T-helper 1 cell treated with Interleukin-12 subunit alpha and Interleukin-12 subunit beta and Interleukin-4 antibody, amounts not matched to agents 30 μg/mL and 1 μg/mL, for 36 hours (primary cell): ENCODE results near the gene BTG3.

ENCODE experiments used
- H3K27ac Mint-ChIP-seq: one replicate; pipeline ENCODE4 v1.8.0; 2021; ENCODE audit warnings: mild to moderate bottlenecking, mixed read lengths
- H3K27me3 Mint-ChIP-seq: one replicate; pipeline ENCODE4 v1.8.0; 2021; ENCODE audit warnings: low read depth, mixed read lengths
- H3K36me3 Mint-ChIP-seq: one replicate; pipeline ENCODE4 v1.8.0; 2021; ENCODE audit warnings: low read depth, mixed read lengths
- H3K4me1 Mint-ChIP-seq: one replicate; pipeline ENCODE4 v1.8.0; 2021; ENCODE audit warnings: low read depth, mixed read lengths
- H3K4me3 Mint-ChIP-seq: one replicate; pipeline ENCODE4 v1.8.0; 2021; ENCODE audit warnings: mild to moderate bottlenecking, moderate library complexity, mixed read lengths
- H3K9me3 Mint-ChIP-seq: one replicate; pipeline ENCODE4 v1.8.0; 2021; ENCODE audit warnings: mixed read lengths

Gene BTG3

DNA sequence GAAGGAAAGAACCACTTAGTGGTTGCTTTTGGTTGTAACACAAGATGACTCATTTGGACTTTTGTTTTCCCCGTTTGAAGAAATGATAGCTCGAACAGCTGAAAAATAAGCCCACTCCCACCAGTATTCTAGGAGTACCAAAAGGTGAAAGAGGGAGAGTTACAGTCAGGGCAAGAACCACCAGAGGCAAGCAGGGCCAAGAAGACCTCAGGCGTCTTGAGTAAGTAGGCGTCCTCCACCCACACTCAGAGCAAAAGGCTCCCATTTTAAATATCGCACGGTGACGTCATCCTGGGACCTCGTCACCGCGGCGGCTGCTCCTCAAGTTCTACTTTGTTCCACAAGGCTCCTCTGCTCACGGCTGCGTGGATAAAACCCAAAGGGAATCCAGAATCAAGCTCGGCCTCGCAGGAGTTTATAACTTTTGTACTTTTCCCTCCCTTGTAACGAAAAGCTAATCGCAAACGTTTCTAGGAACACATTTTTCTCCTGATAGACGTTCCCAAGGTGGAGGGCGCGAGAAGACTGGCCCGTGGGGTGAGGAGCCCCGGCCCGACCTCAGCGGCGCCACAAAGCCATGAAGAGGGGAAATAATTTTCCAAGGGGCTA, 1.2 kb downstream of the BTG3 start:
- Mint-ChIP-seq H3K27ac (peak overlapping the region; percentile 100), H3K36me3 (peaks cover 28% of the 10 kb centered on the region), H3K4me3 (peak overlapping the region; percentile 95), H3K4me1 (peaks cover 42% of the 10 kb centered on the region), H3K27me3 (no peaks in the 10 kb centered on the region), H3K9me3 (no peaks in the 10 kb centered on the region)

DNA sequence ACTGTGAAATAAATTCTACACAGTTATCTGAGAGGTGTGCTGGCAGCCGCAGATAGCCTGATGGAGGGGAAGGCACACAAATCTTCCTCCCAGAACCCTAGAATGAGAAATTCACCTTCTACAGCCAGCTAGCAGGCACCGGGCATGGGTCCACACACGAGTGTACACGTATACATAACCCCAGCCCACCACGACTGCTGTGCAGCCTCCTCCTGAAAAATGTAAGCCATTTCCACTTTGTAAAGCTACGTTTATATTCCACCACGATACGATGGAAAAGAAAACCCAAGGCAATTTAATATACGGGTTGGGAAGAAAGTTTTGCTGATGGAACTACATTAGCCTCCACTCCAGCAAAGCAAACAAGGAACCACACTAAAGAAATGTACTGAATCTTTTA, 1.8 kb downstream of the BTG3 start:
- Mint-ChIP-seq H3K4me3 (peak overlapping the region; percentile 95), H3K9me3 (no peaks in the 10 kb centered on the region), H3K4me1 (peaks cover 42% of the 10 kb centered on the region)

DNA sequence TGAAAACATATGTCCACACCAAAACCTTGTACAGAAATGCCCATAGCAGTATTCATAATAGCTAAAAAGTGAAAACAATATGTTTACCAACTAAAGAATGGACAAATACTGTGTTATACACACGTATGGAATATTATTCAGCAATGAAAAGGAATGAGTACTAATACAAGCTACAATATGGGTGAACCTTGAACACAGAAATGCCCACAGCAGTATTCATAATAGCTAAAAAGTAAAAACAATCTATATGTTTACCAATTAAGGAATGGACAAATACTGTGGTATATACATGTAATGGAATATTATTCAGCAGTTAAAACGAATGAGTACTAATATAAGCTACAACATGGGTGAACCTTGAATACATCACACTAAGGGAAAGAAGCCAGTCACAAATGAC, 3.0 kb downstream of the BTG3 start:
- peaks cover 40% of the 10 kb centered on the region for H3K4me1 Mint-ChIP-seq
- peaks cover 38% of the 10 kb centered on the region for H3K36me3 Mint-ChIP-seq
- peak overlapping the region; percentile 47 for H3K27ac Mint-ChIP-seq
- no peaks in the 10 kb centered on the region for H3K9me3 Mint-ChIP-seq
- H3K4me3 Mint-ChIP-seq = peak overlapping the region; percentile 95
- no peaks in the 10 kb centered on the region for H3K27me3 Mint-ChIP-seq

More for the DNA sequence above, 1.8 kb downstream of the BTG3 start:
- Mint-ChIP-seq H3K27ac (peak overlapping the region; percentile 100), H3K36me3 (peaks cover 28% of the 10 kb centered on the region), H3K27me3 (no peaks in the 10 kb centered on the region)

DNA sequence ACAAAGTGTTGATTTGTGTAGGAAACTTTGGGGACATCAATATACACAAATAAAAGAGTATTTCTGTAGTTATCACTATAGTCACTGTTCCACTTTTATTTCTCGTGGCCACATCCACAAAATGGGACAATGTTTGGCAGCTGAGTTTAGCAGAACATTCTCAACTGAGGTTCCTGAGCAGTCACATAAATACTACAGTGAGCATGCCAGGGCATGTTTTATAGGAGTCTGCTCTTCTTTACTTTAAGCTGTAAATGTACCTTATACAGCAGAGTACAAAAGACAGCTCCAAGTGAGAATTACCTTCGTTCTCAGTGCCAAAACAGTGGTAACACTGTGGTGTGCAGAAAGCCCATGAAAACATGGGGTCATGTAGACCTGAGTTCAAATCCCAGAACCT, 5.0 kb downstream of the BTG3 start:
- Mint-ChIP-seq H3K9me3 (no peaks in the 10 kb centered on the region), H3K27me3 (no peaks in the 10 kb centered on the region), H3K4me1 (peaks cover 47% of the 10 kb centered on the region), H3K4me3 (peak overlapping the region; percentile 4), H3K27ac (peak overlapping the region; percentile 59), H3K36me3 (peaks cover 52% of the 10 kb centered on the region)

DNA sequence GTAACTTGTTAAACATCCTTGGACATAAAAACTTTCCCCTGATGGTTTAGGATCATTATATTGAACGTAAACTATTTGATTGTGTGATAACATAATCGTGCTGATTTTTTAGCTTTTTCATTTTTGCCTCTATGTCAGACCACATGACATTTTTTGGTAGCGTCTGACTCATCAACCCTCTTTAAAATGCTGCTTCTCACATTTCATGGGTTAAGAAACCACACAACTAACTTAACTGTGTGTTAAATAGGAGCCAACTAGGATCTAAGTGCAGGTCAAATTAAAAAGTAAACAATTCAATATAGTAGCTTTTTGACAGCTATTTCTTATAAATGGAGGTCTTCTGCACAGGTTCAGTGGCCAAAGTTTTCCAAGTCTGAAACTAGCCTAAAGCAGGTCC, 9.8 kb downstream of the BTG3 start:
- Mint-ChIP-seq H3K27ac (no peak overlapping the region), H3K4me3 (no peak overlapping the region), H3K27me3 (no peaks in the 10 kb centered on the region), H3K4me1 (peaks cover 26% of the 10 kb centered on the region), H3K9me3 (no peaks in the 10 kb centered on the region), H3K36me3 (peaks cover 50% of the 10 kb centered on the region)

DNA sequence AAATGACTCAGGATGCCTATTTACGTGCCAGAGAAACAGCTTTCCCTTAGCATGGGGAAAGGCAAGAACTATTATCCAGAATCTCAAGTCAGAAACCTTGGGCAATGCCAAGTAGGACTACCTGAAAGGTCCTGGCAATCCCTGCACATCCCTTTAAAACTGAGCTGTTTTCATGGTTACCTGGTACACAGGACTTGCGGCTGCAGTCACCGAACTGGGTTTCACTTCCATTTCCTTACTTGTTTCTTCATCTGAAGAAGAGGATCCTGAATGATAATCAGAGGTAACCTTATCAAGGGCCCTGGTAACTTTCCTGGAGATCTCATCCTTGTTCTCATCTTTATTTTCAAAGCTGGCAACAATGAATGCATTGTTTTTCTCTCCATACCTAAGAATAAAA, 14.3 kb downstream of the BTG3 start:
- no peak overlapping the region for H3K4me3 Mint-ChIP-seq
- no peaks in the 10 kb centered on the region for H3K9me3 Mint-ChIP-seq
- H3K36me3 Mint-ChIP-seq = peaks cover 39% of the 10 kb centered on the region
- no peaks in the 10 kb centered on the region for H3K27me3 Mint-ChIP-seq
- no peak overlapping the region for H3K27ac Mint-ChIP-seq
- peaks cover 13% of the 10 kb centered on the region for H3K4me1 Mint-ChIP-seq

DNA sequence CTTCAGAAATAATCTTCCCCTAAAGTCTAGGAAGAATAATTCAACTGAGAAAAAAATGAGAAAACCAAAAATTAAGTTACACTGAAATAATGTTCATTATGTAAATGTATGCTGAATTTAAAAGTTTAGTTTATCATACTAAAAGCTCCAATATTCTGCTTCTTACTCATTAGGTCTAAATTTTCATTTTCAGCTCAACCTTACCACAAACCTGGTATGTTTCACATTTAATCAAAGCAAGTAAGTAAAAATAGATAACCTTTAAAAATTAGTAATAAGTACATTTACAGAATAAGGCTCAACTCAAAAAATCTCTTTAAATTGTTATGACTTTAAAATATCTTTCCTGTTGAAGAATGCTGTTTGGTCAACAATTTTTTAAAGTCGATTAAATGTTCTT, 15.0 kb downstream of the BTG3 start:
- H3K4me3 Mint-ChIP-seq = no peak overlapping the region
- H3K36me3 Mint-ChIP-seq = peaks cover 40% of the 10 kb centered on the region
- H3K4me1 Mint-ChIP-seq = peaks cover 8% of the 10 kb centered on the region
- H3K27me3 Mint-ChIP-seq = no peaks in the 10 kb centered on the region
- no peaks in the 10 kb centered on the region for H3K9me3 Mint-ChIP-seq
- no peak overlapping the region for H3K27ac Mint-ChIP-seq

DNA sequence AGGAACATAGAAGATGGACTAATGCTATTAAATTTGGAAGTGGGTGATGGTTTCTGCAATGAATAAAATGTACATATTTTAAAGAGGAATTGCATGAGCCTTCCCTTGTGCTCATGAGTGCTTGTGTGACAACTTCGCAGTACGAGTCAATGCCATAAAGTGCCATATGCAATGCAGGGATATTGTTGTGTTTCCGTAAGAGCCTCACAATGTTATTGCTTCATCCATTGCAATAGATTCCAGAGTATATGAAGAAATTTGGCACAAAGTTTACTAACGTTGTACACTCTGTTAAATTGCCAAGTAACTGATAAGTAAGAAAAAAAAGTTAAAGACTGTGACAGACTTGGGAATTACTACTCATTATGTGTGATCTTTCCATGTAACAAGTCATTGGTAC, 22.3 kb downstream of the BTG3 start:
- Mint-ChIP-seq H3K9me3 (no peaks in the 10 kb centered on the region), H3K27ac (no peak overlapping the region), H3K4me3 (no peak overlapping the region), H3K27me3 (no peaks in the 10 kb centered on the region), H3K36me3 (peaks cover 25% of the 10 kb centered on the region), H3K4me1 (peaks cover 3% of the 10 kb centered on the region)

DNA sequence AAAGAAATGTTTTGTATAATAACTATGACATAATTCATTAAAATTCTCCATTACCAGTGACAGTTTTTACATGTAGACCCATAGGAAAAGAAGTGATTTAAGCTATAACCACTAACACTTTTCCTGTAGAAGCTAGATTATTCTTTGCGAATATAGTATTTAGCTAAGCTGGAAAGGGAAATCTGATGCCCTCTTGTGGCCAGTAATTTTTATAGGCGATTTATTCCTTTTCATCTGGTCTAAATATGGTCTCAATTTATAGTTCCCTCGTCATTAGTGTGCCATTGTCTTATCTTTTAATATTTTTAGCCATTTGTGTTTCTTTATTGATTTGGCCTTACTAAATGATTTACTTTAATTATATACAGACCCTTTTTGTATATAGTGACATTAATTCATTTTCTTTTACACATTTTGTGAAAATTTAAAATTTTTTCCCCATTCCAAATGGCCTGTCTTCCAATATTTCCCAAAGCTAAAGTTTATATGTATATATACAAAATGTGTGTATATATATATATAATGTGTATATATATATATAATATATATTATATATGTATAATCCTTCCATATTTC, 26.7 kb downstream of the BTG3 start:
- Mint-ChIP-seq H3K4me1 (no peaks in the 10 kb centered on the region), H3K9me3 (no peaks in the 10 kb centered on the region), H3K4me3 (no peak overlapping the region), H3K27me3 (no peaks in the 10 kb centered on the region), H3K27ac (no peak overlapping the region), H3K36me3 (peaks cover 3% of the 10 kb centered on the region)

DNA sequence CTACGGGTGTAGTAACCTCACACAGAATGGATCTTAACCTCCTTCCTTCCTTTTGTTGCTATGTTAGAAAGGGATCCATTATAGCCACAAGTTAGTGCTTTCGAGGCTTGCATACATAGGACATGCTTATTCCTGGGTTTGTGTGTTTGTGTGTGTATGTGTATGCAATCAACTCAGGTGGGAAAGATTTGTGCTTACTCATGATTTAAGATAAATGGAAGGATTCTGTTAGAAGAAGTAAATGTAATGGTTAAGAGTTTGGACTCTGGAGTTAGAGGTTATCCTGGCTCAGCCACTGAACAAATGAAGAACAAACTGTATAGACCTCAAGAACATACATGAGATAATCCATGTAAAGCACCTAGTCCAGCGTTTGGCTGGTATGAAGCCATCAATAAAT, 28.8 kb downstream of the BTG3 start:
- Mint-ChIP-seq H3K36me3 (no peaks in the 10 kb centered on the region), H3K4me1 (no peaks in the 10 kb centered on the region), H3K27me3 (no peaks in the 10 kb centered on the region), H3K27ac (no peak overlapping the region), H3K9me3 (no peaks in the 10 kb centered on the region), H3K4me3 (no peak overlapping the region)

DNA sequence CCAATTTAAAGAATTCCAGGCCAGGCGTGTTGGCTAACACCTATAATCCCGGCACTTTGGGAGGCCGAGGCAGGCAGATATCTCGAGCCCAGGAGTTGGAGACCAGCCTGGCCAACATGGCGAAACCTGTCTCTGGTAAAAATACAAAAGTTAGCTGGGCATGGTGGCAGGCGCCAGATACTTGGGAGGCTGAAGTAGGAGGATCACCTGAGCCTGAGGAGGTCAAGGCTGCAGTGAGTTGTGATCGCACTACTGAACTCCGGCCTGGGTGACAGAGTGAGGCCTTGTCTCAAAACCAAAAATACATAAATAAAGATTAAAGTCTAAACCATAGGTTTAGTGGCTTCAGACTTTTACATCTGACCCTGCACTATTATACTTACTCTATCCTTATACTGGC, 32.4 kb downstream of the BTG3 start:
- Mint-ChIP-seq H3K27me3 (peaks cover 5% of the 10 kb centered on the region), H3K27ac (no peak overlapping the region), H3K36me3 (no peaks in the 10 kb centered on the region), H3K4me1 (no peaks in the 10 kb centered on the region), H3K9me3 (no peaks in the 10 kb centered on the region), H3K4me3 (no peak overlapping the region)

DNA sequence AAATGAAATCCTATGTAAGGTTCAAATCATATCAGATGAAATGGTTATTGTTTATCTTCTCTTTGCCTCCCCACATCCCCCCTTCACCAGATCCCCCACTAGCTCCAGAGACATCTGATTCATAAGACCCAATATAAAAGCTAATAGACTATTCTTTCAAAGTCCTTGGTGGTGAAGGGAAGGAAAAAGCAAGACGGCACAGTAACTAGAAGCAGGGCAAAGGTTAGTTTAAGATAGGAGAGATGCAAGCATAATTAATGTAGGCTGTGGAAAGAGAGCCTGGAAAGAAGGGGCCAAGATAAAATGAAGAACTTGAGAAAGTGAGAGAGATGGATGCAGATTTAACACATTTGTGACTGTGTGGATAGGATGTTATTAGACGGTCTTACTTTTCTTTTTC, 33.8 kb downstream of the BTG3 start:
- H3K27ac Mint-ChIP-seq = no peak overlapping the region
- H3K4me3 Mint-ChIP-seq = no peak overlapping the region
- H3K36me3 Mint-ChIP-seq = no peaks in the 10 kb centered on the region
- no peaks in the 10 kb centered on the region for H3K4me1 Mint-ChIP-seq
- peaks cover 12% of the 10 kb centered on the region for H3K27me3 Mint-ChIP-seq
- no peaks in the 10 kb centered on the region for H3K9me3 Mint-ChIP-seq

DNA sequence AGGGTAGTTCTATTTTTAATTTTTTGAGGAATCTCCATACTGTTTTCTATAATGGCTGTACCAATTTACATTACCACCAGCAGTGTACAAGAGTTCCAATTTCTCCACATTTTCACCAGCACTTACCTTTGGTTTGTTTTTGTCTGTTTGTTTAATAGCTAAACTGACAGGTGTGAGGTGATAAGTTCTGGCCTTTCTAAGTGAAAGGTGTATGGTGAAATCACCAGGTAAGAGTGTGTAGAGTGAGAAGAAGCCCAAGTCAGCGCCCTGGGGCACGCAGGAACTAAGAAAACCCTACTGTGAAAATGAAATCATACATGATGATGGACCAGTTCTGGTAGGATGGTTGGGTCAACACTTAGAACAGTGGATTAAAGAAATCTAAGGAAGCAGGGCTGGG, 34.5 kb downstream of the BTG3 start:
- H3K9me3 Mint-ChIP-seq = no peaks in the 10 kb centered on the region
- H3K27ac Mint-ChIP-seq = no peak overlapping the region
- no peaks in the 10 kb centered on the region for H3K4me1 Mint-ChIP-seq
- no peaks in the 10 kb centered on the region for H3K36me3 Mint-ChIP-seq
- H3K4me3 Mint-ChIP-seq = no peak overlapping the region
- H3K27me3 Mint-ChIP-seq = peaks cover 12% of the 10 kb centered on the region

DNA sequence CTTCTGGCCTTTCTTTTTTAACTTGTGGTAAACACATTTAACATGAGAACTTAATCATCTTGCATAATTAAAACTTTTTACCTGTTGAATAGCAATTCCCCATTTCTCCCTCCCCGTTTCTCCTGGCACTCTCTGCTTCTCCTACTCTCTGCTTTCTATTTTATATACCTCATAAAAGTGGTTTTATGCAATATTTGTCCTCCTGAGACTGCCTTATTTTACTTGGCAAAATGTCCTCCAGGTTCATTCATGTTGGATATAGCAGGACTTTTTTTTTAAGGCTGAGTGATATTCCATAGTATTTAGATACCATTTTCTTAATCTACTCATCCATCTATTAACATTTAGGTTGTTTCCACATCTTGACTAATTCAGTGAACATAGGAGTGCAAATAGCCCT, 35.0 kb downstream of the BTG3 start:
- Mint-ChIP-seq H3K9me3 (no peaks in the 10 kb centered on the region), H3K36me3 (no peaks in the 10 kb centered on the region), H3K4me3 (no peak overlapping the region), H3K27ac (no peak overlapping the region), H3K27me3 (peaks cover 12% of the 10 kb centered on the region), H3K4me1 (no peaks in the 10 kb centered on the region)

DNA sequence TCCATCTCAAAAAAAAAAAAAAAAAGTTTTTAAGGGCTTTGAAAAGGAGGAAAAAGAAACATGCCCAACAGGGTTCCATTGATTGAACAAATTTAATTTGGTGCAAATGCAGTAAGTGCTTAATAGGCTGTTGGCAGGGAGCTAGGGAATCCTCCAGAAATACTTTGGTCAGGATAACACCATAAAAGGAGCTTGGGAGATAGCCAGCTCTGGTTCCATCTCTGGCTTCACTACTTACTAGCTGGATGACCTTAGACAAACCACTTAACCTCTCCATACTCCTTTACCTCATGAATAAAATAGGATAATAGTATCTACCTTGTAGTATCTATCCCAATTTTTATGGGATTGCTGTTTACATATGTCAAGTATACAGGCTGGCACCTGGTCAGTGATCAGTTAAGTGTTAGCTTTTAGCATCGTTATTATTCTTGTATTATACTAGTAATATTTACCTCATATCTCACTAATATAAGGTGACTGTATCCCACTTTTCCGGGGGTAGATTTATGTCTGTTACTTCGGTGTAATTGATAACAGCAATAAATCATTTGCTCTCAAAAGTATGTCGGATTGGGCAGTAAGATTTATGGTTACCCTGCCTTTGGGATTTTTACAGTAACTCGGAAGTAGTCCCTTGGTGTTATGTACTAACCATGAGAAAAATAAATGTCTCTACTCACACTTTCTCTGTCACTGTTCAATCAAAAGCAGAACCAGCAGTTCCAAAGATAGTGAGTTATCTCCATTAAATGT, 36.4 kb downstream of the BTG3 start:
- no peak overlapping the region for H3K27ac Mint-ChIP-seq
- H3K36me3 Mint-ChIP-seq = no peaks in the 10 kb centered on the region

More for the DNA sequence above, 36.4 kb downstream of the BTG3 start:
- H3K4me1 Mint-ChIP-seq = no peaks in the 10 kb centered on the region
- peaks cover 12% of the 10 kb centered on the region for H3K27me3 Mint-ChIP-seq
- H3K4me3 Mint-ChIP-seq = no peak overlapping the region
- H3K9me3 Mint-ChIP-seq = no peaks in the 10 kb centered on the region
